ENCODE measurements around the gene TECR. TPM values are rescaled to one million over a fixed set of nuclear protein-coding genes. Genes with fewer than 3 reads are reported as not detected.
A peak's percentile ranks its signal among the peaks of the same experiment; 100 is the strongest.
"Not testable (repeated sequence)": the region's sequence is repeated elsewhere in the genome, so short reads cannot be mapped to it uniquely, and the experiment has no call there.

The TECR gene
- total RNA-seq, result 101 TPM

- ATAC-seq, result peak; percentile 96
- DNase-seq (ENCODE audit: low spot score), result peak; percentile 100
Observed at GRCh38 chr19:14529254-14530004, at the start of gene TECR. Gene TECR, plus strand, starts transcription at chr19:14529594. Its CDS starts 103 bp downstream, at chr19:14529697.

GRCh38 chr19:14479975-14480699 lies 49.3 kb upstream of the TECR start:
- DNase-seq (ENCODE audit: low spot score), result no peak
- peak; percentile 54 for ATAC-seq

GRCh38 chr19:14480700-14481079 lies 48.7 kb upstream of the TECR start:
- ATAC-seq, result no peak
- no peak for DNase-seq (ENCODE audit: low spot score)

- DNase-seq (ENCODE audit: low spot score), result no peak
- no peak for ATAC-seq
Observed at GRCh38 chr19:14482172-14482941, 47.0 kb upstream of the TECR start.

- DNase-seq (ENCODE audit: low spot score), result no peak
- no peak for ATAC-seq
Observed at GRCh38 chr19:14487370-14488125, 41.8 kb upstream of the TECR start.

GRCh38 chr19:14492756-14493337 lies 36.5 kb upstream of the TECR start:
- no peak for DNase-seq (ENCODE audit: low spot score)

GRCh38 chr19:14494411-14494810 lies 35.0 kb upstream of the TECR start:
- ATAC-seq (no peak), DNase-seq (ENCODE audit: low spot score) (no peak)

More at GRCh38 chr19:14492756-14493337, 36.5 kb upstream of the TECR start:
- ATAC-seq, result no peak

- no peak for ATAC-seq
- no peak for DNase-seq (ENCODE audit: low spot score)
Observed at GRCh38 chr19:14494910-14495671, 34.3 kb upstream of the TECR start.

GRCh38 chr19:14495672-14496028 lies 33.7 kb upstream of the TECR start:
- ATAC-seq (peak; percentile 1), DNase-seq (ENCODE audit: low spot score) (no peak)

- DNase-seq (ENCODE audit: low spot score), result peak; percentile 98
- ATAC-seq, result peak; percentile 92
Observed at GRCh38 chr19:14496029-14496833, 33.2 kb upstream of the TECR start, which contains the start of gene GIPC1. Gene GIPC1, minus strand, starts transcription at chr19:14496127. Its CDS starts 13,151 bp downstream, at chr19:14482976.

- ATAC-seq (peak; percentile 3), DNase-seq (ENCODE audit: low spot score) (no peak)
Observed at GRCh38 chr19:14496834-14497227, 32.6 kb upstream of the TECR start.

- ATAC-seq (peak; percentile 65), DNase-seq (ENCODE audit: low spot score) (peak; percentile 74)
Observed at GRCh38 chr19:14497228-14497921, 32.0 kb upstream of the TECR start.

- peak; percentile 76 for DNase-seq (ENCODE audit: low spot score)
- ATAC-seq, result peak; percentile 90
Observed at GRCh38 chr19:14502334-14503092, 26.9 kb upstream of the TECR start.

GRCh38 chr19:14503285-14503684 lies 26.1 kb upstream of the TECR start:
- no peak for DNase-seq (ENCODE audit: low spot score)
- no peak for ATAC-seq

- not testable (repeated sequence) for ATAC-seq; DNase-seq (ENCODE audit: low spot score)
Observed at GRCh38 chr19:14504575-14504974, 24.8 kb upstream of the TECR start.

- DNase-seq (ENCODE audit: low spot score) (no peak), ATAC-seq (peak; percentile 59)
Observed at GRCh38 chr19:14505488-14506239, 23.7 kb upstream of the TECR start.

Data from left lobe of liver (tissue), 2 donors.